ENCODE results near the gene USP31.

DNA sequence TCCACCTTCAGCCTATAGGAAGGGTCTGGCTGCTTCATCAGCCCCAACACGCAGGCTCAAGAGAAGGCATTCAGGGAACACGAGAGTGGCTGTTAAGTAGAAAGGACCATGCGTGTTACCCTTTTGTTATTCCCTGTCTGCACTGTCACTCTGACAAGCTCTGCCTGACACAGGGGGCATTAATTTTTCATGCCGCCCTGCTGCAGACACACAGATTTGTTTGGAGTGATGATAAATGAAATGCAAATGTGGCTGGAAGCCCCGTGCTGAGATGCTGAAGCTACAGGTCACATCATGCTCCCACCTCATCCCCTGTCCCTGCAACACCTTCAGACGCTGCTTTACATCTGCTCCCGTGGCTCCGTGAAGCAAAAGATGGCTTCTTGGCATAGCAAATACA, 97.7 kb downstream of the USP31 start:
- TF ChIP-seq CTCF (IDR thresholded peaks at IDR 0.05) (no peak), POLR2A (IDR thresholded peaks at IDR 0.05) (no peak), POLR2AphosphoS5 (IDR thresholded peaks at IDR 0.05) (no peak), EP300 (IDR thresholded peaks at IDR 0.05) (no peak)
